Inferior parietal cortex (tissue), 1 donor: ENCODE results near the gene DNASE2.

Experiments
- DNase-seq: peaks from one replicate; pipeline ENCODE4 v3.0.0-alpha.2; 2016; ENCODE audit errors: extremely low spot score

DNASE2 gene

DNA sequence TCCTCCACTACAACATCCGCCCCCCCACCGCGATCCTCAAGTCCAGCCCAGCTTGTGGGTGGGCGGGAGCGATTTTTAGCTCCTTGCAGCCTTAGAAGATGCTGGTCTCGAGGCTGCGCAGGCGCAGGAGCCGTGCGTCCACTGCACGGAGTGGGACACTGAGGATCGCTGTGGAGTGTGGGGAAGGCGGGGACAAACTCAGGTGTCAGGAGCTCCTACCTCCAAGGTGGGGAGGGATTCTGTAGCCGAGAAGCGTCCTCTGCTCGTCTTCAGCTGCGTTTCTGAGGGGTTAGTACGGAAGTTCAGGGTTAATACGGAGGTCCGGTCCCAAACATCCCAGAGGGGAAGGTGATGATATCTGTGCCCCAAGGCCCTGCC, 46.7 kb downstream of the DNASE2 start, which contains the start of gene RTBDN:
Gene RTBDN (minus strand): TSS at position 14 of the 378 bp plus-strand sequence. CDS start 4,600 bp downstream, outside the sequence.
- DNase-seq = no peak

DNA sequence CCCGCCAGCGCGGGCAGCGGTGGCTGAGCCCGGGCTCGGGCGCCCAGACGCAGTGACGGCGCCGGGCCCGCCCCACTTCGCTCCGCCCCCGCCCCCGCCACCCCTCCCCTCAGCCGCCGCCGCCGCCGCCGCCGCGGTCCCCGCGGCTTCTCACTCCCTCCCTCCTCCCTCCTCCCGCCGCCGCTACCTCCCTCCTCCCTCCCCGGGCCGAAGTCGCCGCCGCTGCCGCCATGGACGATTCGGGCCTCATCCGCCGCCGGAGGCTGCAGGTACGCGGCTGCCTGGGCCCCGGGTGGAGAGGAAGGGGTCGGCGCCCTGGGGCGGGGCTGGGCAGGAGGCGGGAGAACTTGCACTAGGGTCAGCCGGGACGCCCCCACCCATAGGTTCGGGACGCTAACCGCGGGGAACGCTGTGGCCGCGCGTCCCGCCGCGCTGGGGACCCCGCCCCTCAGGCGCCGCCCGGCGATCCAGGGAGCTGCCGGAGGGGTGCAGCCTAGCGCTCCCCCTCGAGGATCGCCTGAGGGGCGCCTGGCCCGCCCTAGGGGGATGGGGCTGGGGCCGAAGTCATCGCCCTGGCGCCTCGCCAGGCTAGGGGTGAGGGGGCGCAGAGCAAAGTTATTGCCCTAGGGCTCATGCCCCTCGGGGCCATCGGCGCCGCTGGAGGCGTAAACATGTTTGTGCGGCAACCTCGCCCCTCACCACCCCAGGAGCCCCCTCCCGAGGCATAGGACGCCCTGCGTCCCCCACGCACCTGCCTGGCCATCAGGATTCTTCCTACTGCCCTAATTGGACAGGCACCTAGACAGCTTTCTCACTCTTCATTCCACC, 47.3 kb downstream of the DNASE2 start:
- DNase-seq = no peak

GRCh38 chr19:12833418-12833737, 47.9 kb downstream of the DNASE2 start:
- DNase-seq = no peak

GRCh38 chr19:12828494-12828893, 52.8 kb downstream of the DNASE2 start:
- no peak for DNase-seq

DNA sequence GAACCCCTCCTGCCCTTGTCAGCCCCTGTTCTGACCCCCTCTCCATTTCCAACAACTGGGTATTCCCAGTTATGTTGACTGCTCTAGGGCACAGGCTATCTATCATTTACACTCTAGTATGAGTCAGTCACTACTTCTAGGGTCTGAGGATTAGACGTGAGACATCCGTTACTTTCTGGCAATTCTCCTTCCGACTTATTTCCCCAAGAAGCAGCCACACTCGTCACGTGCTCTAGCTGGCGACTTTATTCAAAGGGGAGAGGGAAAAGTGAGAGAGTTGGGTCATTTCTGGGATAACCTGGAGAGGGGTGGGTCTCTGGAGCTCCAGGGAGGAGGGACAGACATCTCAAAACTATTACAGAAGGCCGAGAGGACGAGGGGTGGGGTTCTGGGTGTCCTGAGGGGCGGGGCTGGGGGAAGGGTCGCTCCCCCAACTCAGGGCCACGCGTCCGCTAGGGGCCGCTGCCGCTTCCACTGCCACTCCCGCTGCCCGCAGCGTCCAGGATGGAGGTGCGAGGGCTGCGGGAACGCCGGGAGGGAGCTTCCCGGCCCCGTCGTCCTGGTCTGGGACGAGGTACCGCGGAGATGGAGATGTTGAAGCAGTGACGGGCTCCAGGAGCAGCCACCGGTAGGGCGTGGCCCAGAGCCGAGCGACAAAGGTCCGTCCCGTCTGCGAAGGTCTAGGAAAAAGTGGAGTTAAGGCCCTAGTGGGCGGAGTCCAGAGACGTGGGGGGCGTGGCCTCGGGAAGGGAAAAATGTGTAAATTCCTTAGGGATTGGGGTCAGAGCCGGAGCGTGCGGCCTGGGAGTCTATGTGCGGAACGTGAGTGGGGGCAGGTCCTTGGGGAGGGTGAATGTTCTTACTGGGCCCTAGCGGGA, 55.8 kb downstream of the DNASE2 start:
- DNase-seq = no peak
